HG03558 (cell line): ENCODE results near the gene ITGAE.

Experiments used
- ATAC-seq: cut with Tn5 transposase; IDR thresholded peaks from one replicate; pipeline ENCODE4 v1.9.1; 2021; ENCODE audit warnings: moderate number of reproducible peaks; ENCODE audit not compliant: unreplicated experiment; ENCODE audit errors: extremely low read depth

Gene ITGAE

GRCh38 chr17:3763777-3764170 is 37.2 kb downstream of the ITGAE start:
- no peak for ATAC-seq

- ATAC-seq = no peak
Measured at GRCh38 chr17:3762922-3763776, 37.8 kb downstream of the ITGAE start.

GRCh38 chr17:3761918-3762380 is 39.0 kb downstream of the ITGAE start:
- ATAC-seq = no peak

GRCh38 chr17:3761036-3761917 is 39.7 kb downstream of the ITGAE start:
- no peak for ATAC-seq

- ATAC-seq = no peak
Measured at GRCh38 chr17:3759597-3760216, 41.3 kb downstream of the ITGAE start.

- ATAC-seq = no peak
Measured at GRCh38 chr17:3755335-3756030, 45.5 kb downstream of the ITGAE start.

- ATAC-seq = no peak
Measured at GRCh38 chr17:3754458-3755334, 46.3 kb downstream of the ITGAE start.

- no peak for ATAC-seq
Measured at GRCh38 chr17:3754066-3754457, 46.9 kb downstream of the ITGAE start.

- no peak for ATAC-seq
Measured at GRCh38 chr17:3753624-3754023, 47.4 kb downstream of the ITGAE start.

GRCh38 chr17:3751836-3752235 is 49.2 kb downstream of the ITGAE start:
- no peak for ATAC-seq

GRCh38 chr17:3750926-3751325 is 50.1 kb downstream of the ITGAE start:
- ATAC-seq = no peak

- no peak for ATAC-seq
Measured at GRCh38 chr17:3750296-3750695, 50.7 kb downstream of the ITGAE start.

GRCh38 chr17:3748576-3748975 is 52.4 kb downstream of the ITGAE start:
- ATAC-seq = no peak

- no peak for ATAC-seq
Measured at GRCh38 chr17:3747805-3748204, 53.2 kb downstream of the ITGAE start.

GRCh38 chr17:3745071-3745470 is 55.9 kb downstream of the ITGAE start:
- ATAC-seq = no peak

GRCh38 chr17:3744014-3744413 is 57.0 kb downstream of the ITGAE start:
- no peak for ATAC-seq

- ATAC-seq = no peak
Measured at GRCh38 chr17:3740611-3741073, 60.3 kb downstream of the ITGAE start.

GRCh38 chr17:3739422-3740124 is 61.4 kb downstream of the ITGAE start:
- no peak for ATAC-seq
